Breast epithelium (tissue), 4 donors: ENCODE measurements around the gene RNF150. TPM values are rescaled to one million over a fixed set of nuclear protein-coding genes. Genes with fewer than 3 reads are reported as not detected.

Experiments used
- DNase-seq, 2 donors: peaks; one replicate each; pipeline ENCODE4 v3.0.0-alpha.2; 2019; ENCODE audit warnings: low spot score in 2 of 2
- H3K27ac ChIP-seq, 2 donors: fragments of 200-600 bp; sonication (generic) in 1 of 2; one replicate each; pipeline ENCODE4 v1.5.1; 2016 to 2019; ENCODE audit warnings: mild to moderate bottlenecking in 1 of 2
- H3K27me3 ChIP-seq, 2 donors: fragments of 200-600 bp; sonication (generic) in 1 of 2; one replicate each; pipeline versions ENCODE4 v1.5.1 to v1.6.0; 2017 to 2019; ENCODE audit warnings: control low read depth in 1 of 2, mild to moderate bottlenecking in 1 of 2
- H3K36me3 ChIP-seq: fragments of 200-600 bp; one replicate; pipeline ENCODE4 v1.5.1; 2019
- H3K4me1 ChIP-seq, 2 donors: fragments of 200-600 bp; sonication (generic); one replicate each; pipeline ENCODE4 v1.5.1; 2016 to 2019; ENCODE audit warnings: control low read depth in 1 of 2
- H3K4me3 ChIP-seq, 3 donors: fragments of 200-600 bp; sonication (generic); 1 replicate in 2 of 3; 2 replicates in 1 of 3; pipeline ENCODE4 v1.5.1; 2016 to 2019; ENCODE audit warnings: mild to moderate bottlenecking in 3 of 3, moderate library complexity in 2 of 3
- H3K9me3 ChIP-seq, 2 donors: fragments of 200-600 bp; sonication (generic) in 1 of 2; one replicate each; pipeline ENCODE4 v1.5.1; 2016 to 2019; ENCODE audit warnings: control low read depth in 1 of 2
- POLR2A ChIP-seq: fragments of 450-650 bp; IDR thresholded peaks from one replicate; pipeline ENCODE4 v1.6.1; 2016; ENCODE audit warnings: antibody characterized with exemption, mild to moderate bottlenecking, moderate library complexity
- POLR2AphosphoS5 ChIP-seq, 3 donors: sonication (generic); formaldehyde crosslinking; IDR thresholded peaks; one replicate each; pipeline ENCODE4 v1.6.1; 2017; ENCODE audit warnings: antibody characterized with exemption in 3 of 3
- intact Hi-C: fragments of 100-400 bp; cut with DNase I; formaldehyde crosslinking; loops from one replicate; pipeline ENCODE4 v1.15.1; 2023; ENCODE audit warnings: low total_unique reads
- total RNA-seq, 3 donors: library from RNA; depleted of rRNA; stranded (reverse); fragments of >200 nt; gene quantifications; one replicate each; pipeline ENCODE4 v1.1.0, GENCODE V29; 2016
- TF ChIP-seq, protein P1 (sequence below), 3 donors: fragments of 450-650 bp; IDR thresholded peaks; one replicate each; pipeline ENCODE4 v1.5.1; 2016 to 2017; ENCODE audit warnings: antibody characterized with exemption in 3 of 3, mild to moderate bottlenecking in 3 of 3, moderate library complexity in 3 of 3

RNF150 gene
- total RNA-seq, 3 donors from 2014 or later: 5.6 to 19.7 (median 14.8) TPM

GRCh38 chr4:140931911-140932310, 201.4 kb downstream of the RNF150 start:
- no peaks in the 10 kb centered on the region for H3K36me3 ChIP-seq
- H3K27me3 ChIP-seq: no peaks in the 10 kb centered on the region
- DNase-seq: no peak
- H3K27ac ChIP-seq: no peak overlapping the region
- no peak overlapping the region for H3K4me3 ChIP-seq
- intact Hi-C loops: loop anchor here (10.0 kb wide), 1 partner anchor 853 kb away; no protein-coding TSS in a partner anchor
- TF ChIP-seq POLR2AphosphoS5 (IDR thresholded peaks at IDR 0.05): no peak
- no peak for TF ChIP-seq POLR2A
- TF ChIP-seq, protein P1, sequence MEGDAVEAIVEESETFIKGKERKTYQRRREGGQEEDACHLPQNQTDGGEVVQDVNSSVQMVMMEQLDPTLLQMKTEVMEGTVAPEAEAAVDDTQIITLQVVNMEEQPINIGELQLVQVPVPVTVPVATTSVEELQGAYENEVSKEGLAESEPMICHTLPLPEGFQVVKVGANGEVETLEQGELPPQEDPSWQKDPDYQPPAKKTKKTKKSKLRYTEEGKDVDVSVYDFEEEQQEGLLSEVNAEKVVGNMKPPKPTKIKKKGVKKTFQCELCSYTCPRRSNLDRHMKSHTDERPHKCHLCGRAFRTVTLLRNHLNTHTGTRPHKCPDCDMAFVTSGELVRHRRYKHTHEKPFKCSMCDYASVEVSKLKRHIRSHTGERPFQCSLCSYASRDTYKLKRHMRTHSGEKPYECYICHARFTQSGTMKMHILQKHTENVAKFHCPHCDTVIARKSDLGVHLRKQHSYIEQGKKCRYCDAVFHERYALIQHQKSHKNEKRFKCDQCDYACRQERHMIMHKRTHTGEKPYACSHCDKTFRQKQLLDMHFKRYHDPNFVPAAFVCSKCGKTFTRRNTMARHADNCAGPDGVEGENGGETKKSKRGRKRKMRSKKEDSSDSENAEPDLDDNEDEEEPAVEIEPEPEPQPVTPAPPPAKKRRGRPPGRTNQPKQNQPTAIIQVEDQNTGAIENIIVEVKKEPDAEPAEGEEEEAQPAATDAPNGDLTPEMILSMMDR (IDR thresholded peaks at IDR 0.05): no peak
- H3K9me3 ChIP-seq: no peaks in the 10 kb centered on the region
- H3K4me1 ChIP-seq: no peaks in the 10 kb centered on the region

DNA sequence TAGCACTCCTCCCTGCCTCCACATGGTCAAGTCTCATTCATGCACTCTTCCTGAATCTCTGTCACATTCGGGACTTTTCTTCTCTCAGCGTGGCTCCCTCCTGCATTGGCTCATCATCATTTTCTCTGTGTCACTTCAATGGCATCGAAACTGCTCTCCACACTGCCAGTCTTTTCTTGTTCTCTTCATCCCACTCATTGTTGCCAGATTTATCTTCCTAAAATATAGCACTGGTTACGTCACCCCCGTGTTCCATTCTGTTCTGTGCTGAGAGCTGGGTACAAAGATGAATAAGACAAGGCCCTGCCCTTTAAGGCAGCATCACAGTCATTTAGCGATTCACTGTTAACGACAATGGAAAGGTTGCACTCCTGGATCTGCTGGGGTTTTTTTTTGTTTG, 202.7 kb downstream of the RNF150 start:
- intact Hi-C loops: loop anchor here (10.0 kb wide), 1 partner anchor 854 kb away; no protein-coding TSS in a partner anchor
- H3K4me1 ChIP-seq: no peaks in the 10 kb centered on the region
- no peaks in the 10 kb centered on the region for H3K36me3 ChIP-seq
- H3K4me3 ChIP-seq: no peak overlapping the region
- H3K9me3 ChIP-seq: no peaks in the 10 kb centered on the region
- no peak for DNase-seq
- H3K27ac ChIP-seq: no peak overlapping the region
- TF ChIP-seq, protein P1 (IDR thresholded peaks at IDR 0.05): no peak
- TF ChIP-seq POLR2A: no peak
- no peak for TF ChIP-seq POLR2AphosphoS5 (IDR thresholded peaks at IDR 0.05)
- H3K27me3 ChIP-seq: no peaks in the 10 kb centered on the region

DNA sequence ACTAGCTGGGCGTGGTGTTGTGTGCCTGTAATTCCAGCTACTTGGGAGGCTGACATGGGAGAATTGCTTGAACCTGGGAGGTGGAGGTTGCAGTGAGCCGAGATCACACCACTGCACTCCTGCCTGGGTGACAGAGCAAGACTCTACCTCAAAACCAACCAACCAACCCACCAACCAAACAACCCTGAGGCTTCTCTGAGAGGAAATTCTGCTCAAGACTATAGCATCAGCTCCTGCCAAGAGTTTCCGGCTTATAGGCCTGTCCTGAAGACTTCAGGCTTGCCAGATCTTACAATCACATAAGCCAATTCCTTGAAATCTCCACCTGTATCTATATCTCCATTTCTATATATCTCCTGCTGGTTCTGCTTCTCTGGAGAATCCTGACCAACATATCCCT, 203.3 kb downstream of the RNF150 start:
- Histone ChIP-seq H3K4me1 (no peaks in the 10 kb centered on the region), H3K9me3 (no peaks in the 10 kb centered on the region), H3K27me3 (no peaks in the 10 kb centered on the region), H3K4me3 (no peak overlapping the region), H3K27ac (no peak overlapping the region), H3K36me3 (no peaks in the 10 kb centered on the region)
- TF ChIP-seq POLR2A (no peak), POLR2AphosphoS5 (IDR thresholded peaks at IDR 0.05) (no peak)
- TF ChIP-seq, protein P1 (IDR thresholded peaks at IDR 0.05): no peak
- DNase-seq: no peak
- intact Hi-C loops: loop anchor here (10.0 kb wide), 1 partner anchor 855 kb away; no protein-coding TSS in a partner anchor

DNA sequence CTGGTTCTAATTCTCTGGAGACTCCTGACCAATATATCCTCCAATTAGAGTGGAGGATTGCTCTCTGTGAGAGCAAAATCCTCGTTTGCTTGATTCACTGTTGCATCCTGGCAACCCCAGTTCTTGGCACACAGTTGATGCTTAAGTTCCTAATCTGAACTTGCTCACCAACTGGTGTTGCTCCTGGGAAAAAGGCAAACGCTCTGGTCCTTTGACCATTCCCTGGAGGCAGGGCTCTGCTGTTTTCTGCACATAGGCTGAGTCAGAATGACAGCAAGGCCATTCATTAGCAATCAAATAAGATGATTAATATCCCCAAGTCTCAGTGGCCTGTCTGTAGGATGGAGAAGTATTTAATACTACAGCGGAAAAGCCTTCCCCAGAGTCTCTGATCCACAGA, 204.4 kb downstream of the RNF150 start:
- Histone ChIP-seq H3K27me3 (no peaks in the 10 kb centered on the region), H3K36me3 (no peaks in the 10 kb centered on the region), H3K27ac (no peak overlapping the region), H3K9me3 (no peaks in the 10 kb centered on the region), H3K4me3 (no peak overlapping the region), H3K4me1 (no peaks in the 10 kb centered on the region)
- TF ChIP-seq, protein P1 (IDR thresholded peaks at IDR 0.05): no peak
- no peak for TF ChIP-seq POLR2AphosphoS5 (IDR thresholded peaks at IDR 0.05)
- TF ChIP-seq POLR2A: no peak
- no peak for DNase-seq
- intact Hi-C loops: no loop called here

DNA sequence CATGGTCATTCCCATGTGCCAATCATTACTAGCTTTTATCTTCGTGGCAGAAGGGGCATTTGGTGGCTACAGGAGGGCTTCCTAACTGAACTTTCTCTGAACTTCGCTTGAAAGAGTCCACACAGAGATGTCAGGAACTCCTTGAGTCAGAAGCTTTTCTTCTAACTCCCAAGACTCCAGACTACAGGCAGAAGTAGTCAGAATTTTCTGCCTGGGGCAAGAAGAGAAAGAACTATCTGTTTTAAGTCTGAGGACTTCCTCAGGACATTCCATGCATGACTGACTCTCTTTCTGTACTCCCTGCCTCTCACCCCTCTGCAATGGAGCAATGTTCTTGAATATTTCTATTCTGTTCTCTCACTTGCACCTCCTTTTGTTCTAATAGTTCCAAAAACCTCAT, 206.6 kb downstream of the RNF150 start:
- Histone ChIP-seq H3K9me3 (no peaks in the 10 kb centered on the region), H3K4me3 (no peak overlapping the region), H3K27ac (no peak overlapping the region), H3K27me3 (no peaks in the 10 kb centered on the region), H3K36me3 (no peaks in the 10 kb centered on the region), H3K4me1 (no peaks in the 10 kb centered on the region)
- TF ChIP-seq POLR2A (no peak), POLR2AphosphoS5 (IDR thresholded peaks at IDR 0.05) (no peak)
- TF ChIP-seq, protein P1 (IDR thresholded peaks at IDR 0.05): no peak
- DNase-seq: no peak
- intact Hi-C loops: no loop called here
